IMR-90 (cell line): ENCODE data around the gene PTPRO.

Experiments used
- BHLHE40 ChIP-seq: fragments of 150-350 bp; IDR thresholded peaks from 2 replicates; pipeline ENCODE4 v1.6.1; 2016; ENCODE audit warnings: mild to moderate bottlenecking, low read depth, low read length
- CEBPB ChIP-seq: IDR thresholded peaks from 2 replicates; pipeline ENCODE4 v1.6.1; 2012; ENCODE audit warnings: low read depth, low read length, improper control_type of control experiment
- CTCF ChIP-seq: conservative IDR thresholded peaks from 2 replicates; pipeline ENCODE4 v1.5.1; 2012; ENCODE audit warnings: mild to moderate bottlenecking, low read depth, low read length, improper control_type of control experiment
- MAFK ChIP-seq: IDR thresholded peaks from 2 replicates; pipeline ENCODE4 v1.6.1; 2012; ENCODE audit warnings: low read depth, low read length, improper control_type of control experiment
- MAZ ChIP-seq: IDR thresholded peaks from 2 replicates; pipeline ENCODE4 v1.6.1; 2012; ENCODE audit warnings: low read depth, mild to moderate bottlenecking, low read length, improper control_type of control experiment, moderate library complexity, borderline replicate concordance
- POLR2A ChIP-seq: IDR thresholded peaks from 2 replicates; pipeline ENCODE4 v1.6.1; 2012; ENCODE audit warnings: mild to moderate bottlenecking, low read depth, low read length
- RCOR1 ChIP-seq: IDR thresholded peaks from 2 replicates; pipeline ENCODE4 v1.6.1; 2012; ENCODE audit warnings: mild to moderate bottlenecking, low read length, improper control_type of control experiment; ENCODE audit not compliant: insufficient replicate concordance
- RFX5 ChIP-seq: IDR thresholded peaks from 2 replicates; pipeline ENCODE4 v1.8.0; 2012; ENCODE audit warnings: low read depth, mild to moderate bottlenecking, low read length, moderate library complexity
- SMC3 ChIP-seq: fragments of 150-350 bp; IDR thresholded peaks from 2 replicates; pipeline ENCODE4 v1.6.1; 2016; ENCODE audit warnings: low read depth, mild to moderate bottlenecking, antibody characterized with exemption, low read length, moderate library complexity
- TF ChIP-seq, protein P1 (sequence below): fragments of 150-350 bp; IDR thresholded peaks from 2 replicates; pipeline ENCODE4 v1.6.1; 2016; ENCODE audit warnings: low read depth, mild to moderate bottlenecking, low read length, moderate library complexity, borderline replicate concordance

GRCh38 chr12:15608406-15608805 lies 286.1 kb downstream of the PTPRO start:
- TF ChIP-seq CTCF (no peak), POLR2A (no peak), RCOR1 (no peak), RFX5 (no peak), SMC3 (no peak), BHLHE40 (no peak), MAFK (no peak), CEBPB (no peak), MAZ (no peak)
- TF ChIP-seq, protein P1, sequence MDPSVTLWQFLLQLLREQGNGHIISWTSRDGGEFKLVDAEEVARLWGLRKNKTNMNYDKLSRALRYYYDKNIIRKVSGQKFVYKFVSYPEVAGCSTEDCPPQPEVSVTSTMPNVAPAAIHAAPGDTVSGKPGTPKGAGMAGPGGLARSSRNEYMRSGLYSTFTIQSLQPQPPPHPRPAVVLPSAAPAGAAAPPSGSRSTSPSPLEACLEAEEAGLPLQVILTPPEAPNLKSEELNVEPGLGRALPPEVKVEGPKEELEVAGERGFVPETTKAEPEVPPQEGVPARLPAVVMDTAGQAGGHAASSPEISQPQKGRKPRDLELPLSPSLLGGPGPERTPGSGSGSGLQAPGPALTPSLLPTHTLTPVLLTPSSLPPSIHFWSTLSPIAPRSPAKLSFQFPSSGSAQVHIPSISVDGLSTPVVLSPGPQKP, result no peak
